DMS53 treated with DMSO at 0.1 percent for 48 hours (cell line): ENCODE data around the gene MCRIP2.
"Not testable (repeated sequence)": the region's sequence is repeated elsewhere in the genome, so short reads cannot be mapped to it uniquely, and the experiment has no call there.

ENCODE experiments used
- DNase-seq: peaks from one replicate; lab custom pipeline; 2025; ENCODE audit not compliant: unreplicated experiment; lab: John Stamatoyannopoulos, UW

MCRIP2 gene

GRCh38 chr16:680625-680945 is 39.0 kb downstream of the MCRIP2 start:
- DNase-seq, result no peak

- no peak for DNase-seq
These were observed 39.5 kb downstream of the MCRIP2 start for GRCh38 chr16:680967-681745.

- DNase-seq, result no peak
These were observed 40.3 kb downstream of the MCRIP2 start for GRCh38 chr16:681746-682427.

GRCh38 chr16:682493-683395 is 41.1 kb downstream of the MCRIP2 start:
- no peak for DNase-seq

- DNase-seq, result no peak
These were observed 41.9 kb downstream of the MCRIP2 start for GRCh38 chr16:683396-684070.

GRCh38 chr16:684071-684794 is 42.6 kb downstream of the MCRIP2 start, which contains the start of gene JMJD8:
Gene JMJD8 (minus strand): TSS chr16:684334. CDS start chr16:684319, 15 bp downstream.
- DNase-seq, result peak; percentile 87

GRCh38 chr16:684961-685696 is 43.5 kb downstream of the MCRIP2 start:
- DNase-seq, result peak; percentile 85

GRCh38 chr16:685967-686366 is 44.3 kb downstream of the MCRIP2 start:
- DNase-seq, result peak; percentile 31

GRCh38 chr16:686459-687260 is 45.0 kb downstream of the MCRIP2 start:
- no peak for DNase-seq

- DNase-seq, result no peak
These were observed 45.9 kb downstream of the MCRIP2 start for GRCh38 chr16:687499-687898.

GRCh38 chr16:689175-689897 is 47.7 kb downstream of the MCRIP2 start:
- no peak for DNase-seq

GRCh38 chr16:691242-691641 is 49.6 kb downstream of the MCRIP2 start:
- DNase-seq, result not testable (repeated sequence)

- DNase-seq, result no peak
These were observed 50.9 kb downstream of the MCRIP2 start for GRCh38 chr16:692356-693108.

GRCh38 chr16:693364-693763 is 51.7 kb downstream of the MCRIP2 start:
- no peak for DNase-seq

GRCh38 chr16:693766-694165 is 52.1 kb downstream of the MCRIP2 start:
- DNase-seq, result no peak

- no peak for DNase-seq
These were observed 52.7 kb downstream of the MCRIP2 start for GRCh38 chr16:694187-694862.

GRCh38 chr16:694863-695354 is 53.3 kb downstream of the MCRIP2 start:
- DNase-seq, result no peak
